Measurements from ENCODE around the gene MMP8. TPM values are rescaled to one million over a fixed set of nuclear protein-coding genes. Genes with fewer than 3 reads are reported as not detected.

The MMP8 gene
- total RNA-seq, 1 experiment from 2014 or later, result not detected

DNA sequence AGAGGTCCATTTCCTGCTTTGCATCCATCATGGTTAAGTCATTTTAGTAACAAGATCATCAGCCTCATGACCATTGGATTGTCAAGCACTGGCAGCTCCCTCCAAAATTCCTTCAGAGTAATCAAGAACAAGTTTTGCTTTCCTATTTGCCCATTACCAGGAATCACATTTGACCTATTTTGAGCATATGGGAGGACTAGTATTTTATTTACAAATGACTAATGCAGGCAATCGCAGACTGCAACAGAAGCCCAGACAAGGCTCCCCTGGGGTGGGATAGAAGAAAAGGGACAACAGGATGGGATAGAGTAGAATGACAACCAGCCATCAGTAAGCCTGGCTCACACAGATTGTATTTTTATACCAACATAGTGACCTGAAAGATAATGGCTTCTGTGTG lies 46.6 kb upstream of the MMP8 start:
- DNase-seq, result no peak
- Mint-ChIP-seq H3K4me1 (peaks cover 5 to 9% of the 10 kb centered on the region in 2 experiments; a peak in 2 of 4 replicates), H3K27me3 (ENCODE audit: low read depth) (no peaks in the 10 kb centered on the region), H3K36me3 (ENCODE audit: insufficient read depth in 1 of 3, low read depth in 3 of 3) (no peaks in the 10 kb centered on the region), H3K9me3 (no peaks in the 10 kb centered on the region; a peak in 1 of 5 replicates), H3K27ac (no peak overlapping the region), H3K4me3 (no peak overlapping the region)
- no peak overlapping the region for H2BK120ac ChIP-seq (ENCODE audit: low read depth, low read length, poor library complexity, severe bottlenecking)
- H2BK20ac ChIP-seq (ENCODE audit: low read depth, low read length, poor library complexity, severe bottlenecking), result no peak overlapping the region
- no peak overlapping the region for H2AK5ac ChIP-seq (ENCODE audit: insufficient read length, low read length)
- H2BK12ac ChIP-seq (ENCODE audit: insufficient read length, low read depth, low read length), result no peak overlapping the region
- H3K9ac ChIP-seq (ENCODE audit: extremely low read depth, insufficient read length, low read length), result no peak overlapping the region
- H3K79me1 ChIP-seq (ENCODE audit: insufficient read depth, low read depth, low read length, poor library complexity, severe bottlenecking), result no peaks in the 10 kb centered on the region
- H4K8ac ChIP-seq (replicated peaks; ENCODE audit: insufficient read length, low read depth, low read length), result no peak overlapping the region
- no peak overlapping the region for H3K4me2 ChIP-seq (ENCODE audit: insufficient read depth, insufficient read length, low read length)
- H4K20me1 ChIP-seq (ENCODE audit: control insufficient read depth, insufficient read depth, insufficient read length), result no peaks in the 10 kb centered on the region
- no peak overlapping the region for H4K5ac ChIP-seq (ENCODE audit: insufficient read length, low read depth, low read length)
- no peak overlapping the region for H2BK15ac ChIP-seq (ENCODE audit: low read depth, low read length)
- no peaks in the 10 kb centered on the region for H3K4me1 ChIP-seq (ENCODE audit: insufficient read depth, low read length)
- H3K23ac ChIP-seq (ENCODE audit: insufficient read length, low read depth, low read length), result no peak overlapping the region
- no CpG with 5 or more reads among the region's 1 CpG for WGBS (ENCODE audit: extremely low coverage, insufficient read length, low lambda C conversion rate)
- H3K9me3 ChIP-seq (ENCODE audit: control insufficient read depth, low read depth, low read length), result no peaks in the 10 kb centered on the region
- no peaks in the 10 kb centered on the region for H3K27me3 ChIP-seq (ENCODE audit: insufficient read depth, low read length)
- no peak overlapping the region for H3K27ac ChIP-seq (ENCODE audit: insufficient read length, low read depth, low read length)
- H4K91ac ChIP-seq (ENCODE audit: insufficient read length, low read depth, low read length), result no peak overlapping the region
- H3T11ph ChIP-seq (ENCODE audit: low read length), result no peak overlapping the region
- no peak for TF ChIP-seq CTCF (conservative IDR thresholded peaks at IDR 0.05)
- no peak overlapping the region for H3K14ac ChIP-seq (ENCODE audit: insufficient read depth, low read length)
- H2BK5ac ChIP-seq (ENCODE audit: insufficient read length, low read length), result no peak overlapping the region
- H2AFZ ChIP-seq (ENCODE audit: low read length), result no peak overlapping the region
- no peak overlapping the region for H3K56ac ChIP-seq (ENCODE audit: insufficient read length, low read depth, low read length)
- H3K4ac ChIP-seq (ENCODE audit: low read depth, low read length), result no peak overlapping the region
- no peaks in the 10 kb centered on the region for H3K79me2 ChIP-seq (ENCODE audit: insufficient read depth, low read length)
- no peaks in the 10 kb centered on the region for H3K23me2 ChIP-seq (ENCODE audit: insufficient read length, low read depth, low read length, poor library complexity, severe bottlenecking)
- no peak overlapping the region for H3K18ac ChIP-seq (ENCODE audit: insufficient read length, low read depth, low read length)
